ENCODE results near the gene ZNF487. TPM values are rescaled to one million over a fixed set of nuclear protein-coding genes. Genes with fewer than 3 reads are reported as not detected.
A peak's percentile ranks its signal among the peaks of the same experiment; 100 is the strongest.
"Not testable (repeated sequence)": the region's sequence is repeated elsewhere in the genome, so short reads cannot be mapped to it uniquely, and the experiment has no call there.

The ZNF487 gene
- total and polyA plus RNA-seq, 2 experiments from 2014 or later = 5.5 to 11.0 TPM

GRCh38 chr10:43453266-43453831 is 16.4 kb downstream of the ZNF487 start:
- peak overlapping the region; percentile 88 for H3K27ac ChIP-seq

GRCh38 chr10:43454025-43454424 is 17.1 kb downstream of the ZNF487 start:
- H3K79me2 ChIP-seq (ENCODE audit: insufficient read depth); H2AFZ ChIP-seq; H3K9me2 ChIP-seq (ENCODE audit: insufficient read depth); H3K9me3 ChIP-seq (ENCODE audit: low read depth); H3K36me3 ChIP-seq (ENCODE audit: low read depth); H3K27me3 ChIP-seq (replicated peaks; ENCODE audit: insufficient read depth); DNase-seq; H4K20me1 ChIP-seq (ENCODE audit: insufficient read depth); H3K4me2 ChIP-seq (ENCODE audit: unreplicated experiment); H3K9ac ChIP-seq; H3K4me3 ChIP-seq; in situ Hi-C loops (cut with MboI): not testable (repeated sequence)
- WGBS, 2 experiments (ENCODE audit: low coverage in 1 of 2, low lambda C conversion rate in 2 of 2, missing lambda C conversion rate in 2 of 2) = 93 to 97% methylated on average over 9 of the region's 9 CpGs
- peak overlapping the region; percentile 88 for H3K27ac ChIP-seq
- H3F3A ChIP-seq (ENCODE audit: insufficient read depth) = peaks cover 35% of the 10 kb centered on the region
- H3K4me1 ChIP-seq (ENCODE audit: insufficient read depth) = peaks cover 25% of the 10 kb centered on the region

More at GRCh38 chr10:43453266-43453831, 16.4 kb downstream of the ZNF487 start:
- Histone ChIP-seq H3K4me3 (no peak overlapping the region), H3K9me2 (ENCODE audit: insufficient read depth) (no peaks in the 10 kb centered on the region), H3F3A (ENCODE audit: insufficient read depth) (peaks cover 35% of the 10 kb centered on the region), H4K20me1 (ENCODE audit: insufficient read depth) (no peaks in the 10 kb centered on the region), H3K79me2 (ENCODE audit: insufficient read depth) (0 out of 2 replicates have a peak, but pooled peaks cover 8% of the 10 kb centered on the region), H3K27me3 (replicated peaks; ENCODE audit: insufficient read depth) (no peaks in the 10 kb centered on the region), H2AFZ (no peak overlapping the region), H3K9me3 (ENCODE audit: low read depth) (no peaks in the 10 kb centered on the region), H3K36me3 (ENCODE audit: low read depth) (no peaks in the 10 kb centered on the region), H3K9ac (no peak overlapping the region; the same call in 1 of the 2 replicates), H3K4me1 (ENCODE audit: insufficient read depth) (peaks cover 25% of the 10 kb centered on the region), H3K4me2 (ENCODE audit: unreplicated experiment) (no peak overlapping the region)
- TF ChIP-seq EZH2phosphoT487 (IDR thresholded peaks at IDR 0.05; ENCODE audit: insufficient read depth, low read depth) = no peak
- TF ChIP-seq EZH2 (IDR thresholded peaks at IDR 0.05; ENCODE audit: insufficient read depth, poor library complexity, severe bottlenecking) = no peak
- peak; percentile 43 for DNase-seq
- in situ Hi-C loops (cut with MboI) = no loop called here
- WGBS, 2 experiments (ENCODE audit: low coverage in 1 of 2, low lambda C conversion rate in 2 of 2, missing lambda C conversion rate in 2 of 2) = 37 to 38% methylated on average over 4 of the region's 4 CpGs

- peaks cover 35% of the 10 kb centered on the region for H3F3A ChIP-seq (ENCODE audit: insufficient read depth)
- peak overlapping the region; percentile 89 for H3K9ac ChIP-seq
- H3K9me2 ChIP-seq (ENCODE audit: insufficient read depth); H3K36me3 ChIP-seq (ENCODE audit: low read depth); H3K79me2 ChIP-seq (ENCODE audit: insufficient read depth); H3K9me3 ChIP-seq (ENCODE audit: low read depth); in situ Hi-C loops (cut with MboI); H3K27me3 ChIP-seq (replicated peaks; ENCODE audit: insufficient read depth); DNase-seq; H4K20me1 ChIP-seq (ENCODE audit: insufficient read depth): not testable (repeated sequence)
- WGBS, 2 experiments (ENCODE audit: low coverage in 1 of 2, low lambda C conversion rate in 2 of 2, missing lambda C conversion rate in 2 of 2) = 98% methylated on average over 15 of the region's 15 CpGs
- peaks cover 25% of the 10 kb centered on the region for H3K4me1 ChIP-seq (ENCODE audit: insufficient read depth)
- peak overlapping the region; percentile 88 for H3K27ac ChIP-seq
- peak overlapping the region; percentile 88 for H3K4me2 ChIP-seq (ENCODE audit: unreplicated experiment)
- peak overlapping the region; percentile 91 for H2AFZ ChIP-seq
- peak overlapping the region; percentile 71 for H3K4me3 ChIP-seq
Observed at GRCh38 chr10:43456561-43456960, 19.6 kb downstream of the ZNF487 start.

- TF ChIP-seq EZH2 (IDR thresholded peaks at IDR 0.05; ENCODE audit: insufficient read depth, poor library complexity, severe bottlenecking) (no peak), EZH2phosphoT487 (IDR thresholded peaks at IDR 0.05; ENCODE audit: insufficient read depth, low read depth) (no peak)
- peaks cover 22% of the 10 kb centered on the region for H3F3A ChIP-seq (ENCODE audit: insufficient read depth)
- no peak overlapping the region for H3K27ac ChIP-seq
- H3K36me3 ChIP-seq (ENCODE audit: low read depth) = no peaks in the 10 kb centered on the region
- 0 out of 2 replicates have a peak, but pooled peaks cover 8% of the 10 kb centered on the region for H3K79me2 ChIP-seq (ENCODE audit: insufficient read depth)
- no peak overlapping the region for H3K4me2 ChIP-seq (ENCODE audit: unreplicated experiment)
- no peak overlapping the region for H2AFZ ChIP-seq
- no peaks in the 10 kb centered on the region for H3K9me3 ChIP-seq (ENCODE audit: low read depth)
- H3K4me1 ChIP-seq (ENCODE audit: insufficient read depth) = peaks cover 16% of the 10 kb centered on the region
- no peak overlapping the region for H3K4me3 ChIP-seq
- H3K9me2 ChIP-seq (ENCODE audit: insufficient read depth) = no peaks in the 10 kb centered on the region
- in situ Hi-C loops (cut with MboI) = no loop called here
- no peaks in the 10 kb centered on the region for H4K20me1 ChIP-seq (ENCODE audit: insufficient read depth)
- DNase-seq = no peak
- no peaks in the 10 kb centered on the region for H3K27me3 ChIP-seq (replicated peaks; ENCODE audit: insufficient read depth)
- WGBS, 2 experiments (ENCODE audit: low coverage in 1 of 2, low lambda C conversion rate in 2 of 2, missing lambda C conversion rate in 2 of 2) = 71 to 72% methylated on average over 3 of the region's 3 CpGs
- H3K9ac ChIP-seq = no peak overlapping the region
Observed at GRCh38 chr10:43458227-43458626, 21.3 kb downstream of the ZNF487 start.

GRCh38 chr10:43461950-43462349 is 25.0 kb downstream of the ZNF487 start:
- TF ChIP-seq EZH2phosphoT487 (IDR thresholded peaks at IDR 0.05; ENCODE audit: insufficient read depth, low read depth) = no peak
- TF ChIP-seq EZH2 (IDR thresholded peaks at IDR 0.05; ENCODE audit: insufficient read depth, poor library complexity, severe bottlenecking) = no peak
- Histone ChIP-seq H2AFZ (peak overlapping the region; percentile 79), H3K27ac (no peak overlapping the region), H3K4me2 (ENCODE audit: unreplicated experiment) (peak overlapping the region; percentile 42), H3K27me3 (replicated peaks; ENCODE audit: insufficient read depth) (no peaks in the 10 kb centered on the region), H3K9me3 (ENCODE audit: low read depth) (no peaks in the 10 kb centered on the region), H3F3A (ENCODE audit: insufficient read depth) (no peaks in the 10 kb centered on the region), H3K4me3 (peak overlapping the region; percentile 60), H3K36me3 (ENCODE audit: low read depth) (no peaks in the 10 kb centered on the region), H4K20me1 (ENCODE audit: insufficient read depth) (no peaks in the 10 kb centered on the region), H3K79me2 (ENCODE audit: insufficient read depth) (no peaks in the 10 kb centered on the region), H3K4me1 (ENCODE audit: insufficient read depth) (no peaks in the 10 kb centered on the region), H3K9me2 (ENCODE audit: insufficient read depth) (no peaks in the 10 kb centered on the region), H3K9ac (peak overlapping the region; percentile 65)
- peak; percentile 87 for DNase-seq
- 10 to 16% methylated on average over 5 of the region's 5 CpGs for WGBS, 2 experiments (ENCODE audit: low coverage in 1 of 2, low lambda C conversion rate in 2 of 2, missing lambda C conversion rate in 2 of 2)
- in situ Hi-C loops (cut with MboI) = loop anchor here (10.0 kb wide), 1 partner anchor 167 kb away; no protein-coding TSS in a partner anchor

- not testable (repeated sequence) for H3K4me1 ChIP-seq (ENCODE audit: insufficient read depth); H3K36me3 ChIP-seq (ENCODE audit: low read depth); H2AFZ ChIP-seq; H3K9me3 ChIP-seq (ENCODE audit: low read depth); H3F3A ChIP-seq (ENCODE audit: insufficient read depth); DNase-seq; H3K4me3 ChIP-seq; H3K4me2 ChIP-seq (ENCODE audit: unreplicated experiment); H3K9ac ChIP-seq; H4K20me1 ChIP-seq (ENCODE audit: insufficient read depth); H3K9me2 ChIP-seq (ENCODE audit: insufficient read depth); H3K27ac ChIP-seq; H3K27me3 ChIP-seq (replicated peaks; ENCODE audit: insufficient read depth); H3K79me2 ChIP-seq (ENCODE audit: insufficient read depth)
- 87 to 92% methylated on average over 11 to 32 of the region's 49 CpGs for WGBS, 2 experiments (ENCODE audit: low coverage in 1 of 2, low lambda C conversion rate in 2 of 2, missing lambda C conversion rate in 2 of 2)
- in situ Hi-C loops (cut with MboI) = loop anchor here (10.0 kb wide), 1 partner anchor 170 kb away; no protein-coding TSS in a partner anchor
Observed at GRCh38 chr10:43465086-43465735, 28.3 kb downstream of the ZNF487 start.

Measured in GM23248 (cell line).